ENCODE results near the gene DBF4. TPM values are rescaled to one million over a fixed set of nuclear protein-coding genes. Genes with fewer than 3 reads are reported as not detected.

DBF4 gene
- polyA plus RNA-seq, 1 of the 3 experiments (the other 2 are of a cell fraction): 7.6 TPM

GRCh38 chr7:87933953-87934698, 57.8 kb downstream of the DBF4 start, which contains the start of gene ADAM22 (continued):
- TF ChIP-seq SIN3A (IDR thresholded peaks at IDR 0.05; ENCODE audit: borderline replicate concordance, low read depth, low read length) (peak; percentile 80; the same call in 1 of the 2 replicates), GATA2 (CRISPR knock-in tag; IDR thresholded peaks at IDR 0.05) (no peak), MXI1 (IDR thresholded peaks at IDR 0.05; ENCODE audit: low read depth, low read length) (peak; percentile 88), RCOR1 (IDR thresholded peaks at IDR 0.05; ENCODE audit: low read length) (peak; percentile 68), ELF1 (IDR thresholded peaks at IDR 0.05) (peak; percentile 31; the same call in 1 of the 2 replicates), NFIC (IDR thresholded peaks at IDR 0.05; ENCODE audit: borderline replicate concordance) (peak; percentile 48; the same call in 1 of the 2 replicates), GABPA (IDR thresholded peaks at IDR 0.05; ENCODE audit: low read depth) (peak; percentile 34; the same call in 1 of the 2 replicates), POLR2AphosphoS5 (IDR thresholded peaks at IDR 0.05; ENCODE audit: low read depth, low read length) (peak; percentile 71; the same call in 1 of the 2 replicates), RFX5 (IDR thresholded peaks at IDR 0.05; ENCODE audit: low read length) (no peak; the same call in 1 of the 2 replicates), JUND (IDR thresholded peaks at IDR 0.05) (no peak), TAF1 (IDR thresholded peaks at IDR 0.05; ENCODE audit: borderline replicate concordance, low read depth, low read length) (peak; percentile 85), RXRA (IDR thresholded peaks at IDR 0.05; ENCODE audit: borderline replicate concordance, low read depth) (no peak), NRF1 (IDR thresholded peaks at IDR 0.05; ENCODE audit: low read depth, low read length) (peak; percentile 78)
- TF ChIP-seq, protein P1, sequence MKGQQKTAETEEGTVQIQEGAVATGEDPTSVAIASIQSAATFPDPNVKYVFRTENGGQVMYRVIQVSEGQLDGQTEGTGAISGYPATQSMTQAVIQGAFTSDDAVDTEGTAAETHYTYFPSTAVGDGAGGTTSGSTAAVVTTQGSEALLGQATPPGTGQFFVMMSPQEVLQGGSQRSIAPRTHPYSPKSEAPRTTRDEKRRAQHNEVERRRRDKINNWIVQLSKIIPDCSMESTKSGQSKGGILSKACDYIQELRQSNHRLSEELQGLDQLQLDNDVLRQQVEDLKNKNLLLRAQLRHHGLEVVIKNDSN (IDR thresholded peaks at IDR 0.05; ENCODE audit: borderline replicate concordance, low read depth): peak; percentile 57; the same call in 1 of the 2 replicates

GRCh38 chr7:87934699-87935383, 58.5 kb downstream of the DBF4 start:
- WGBS (ENCODE audit: low lambda C conversion rate): 4% methylated on average over 29 of the region's 47 CpGs
- POLR2A ChIA-PET: interaction anchor here (0.7 to 2.0 kb wide), 6 partner anchors 10 to 177 kb away, joined by 3 to 14 read pairs (median 6); partner anchors contain the start of genes DBF4 and SLC25A40
- H3K36me3 ChIP-seq (replicated peaks in 1 of 2; ENCODE audit: control insufficient read depth in 1 of 2, insufficient read depth in 2 of 2, low read length in 1 of 2): peaks cover 0 to 3% of the 10 kb centered on the region in 2 experiments
- no peaks in the 10 kb centered on the region for H3K9me3 ChIP-seq
- CTCF ChIA-PET: interaction anchor here (0.7 to 3.7 kb wide), 14 partner anchors 9 to 463 kb away, joined by 3 to 23 read pairs (median 4); no protein-coding TSS in a partner anchor
- H3F3A ChIP-seq (replicated peaks; ENCODE audit: insufficient read depth): no peaks in the 10 kb centered on the region
- H3K9ac ChIP-seq: peak overlapping the region; percentile 29; the same call in 1 of the 2 replicates
- peak overlapping the region in 1 of 2 experiments; percentile 91; a peak in 2 of 4 replicates for H3K27ac ChIP-seq (ENCODE audit: low read depth in 2 of 2, low read length in 1 of 2)
- peak overlapping the region; percentile 95 for H2AFZ ChIP-seq (ENCODE audit: low read depth)
- H3K4me1 ChIP-seq (ENCODE audit: control insufficient read depth in 1 of 2, insufficient read depth in 2 of 2, low read depth in 1 of 2, low read length in 1 of 2): peaks cover 0 to 12% of the 10 kb centered on the region in 2 experiments; a peak in 2 of 4 replicates
- H3K27me3 ChIP-seq (ENCODE audit: insufficient read depth): no peaks in the 10 kb centered on the region
- H3K4me2 ChIP-seq: peak overlapping the region; percentile 95
- H4K20me1 ChIP-seq (ENCODE audit: insufficient read depth): no peaks in the 10 kb centered on the region
- H3K79me2 ChIP-seq (ENCODE audit: insufficient read depth): no peaks in the 10 kb centered on the region
- H3K9me2 ChIP-seq: no peaks in the 10 kb centered on the region
- peak; percentile 81 for DNase-seq
- peak overlapping the region; percentile 74 to 75 for H3K4me3 ChIP-seq (ENCODE audit: low read depth in 2 of 2, low read length in 1 of 2)
- TF ChIP-seq FOXM1 (IDR thresholded peaks at IDR 0.05; ENCODE audit: low read depth) (0 out of 2 replicates have a peak, but pooled peaks have one; percentile 12), MAX (IDR thresholded peaks at IDR 0.05; ENCODE audit: low read depth) (peak; percentile 96), IRF3 (IDR thresholded peaks at IDR 0.05; ENCODE audit: low read depth, low read length) (no peak), RCOR1 (IDR thresholded peaks at IDR 0.05; ENCODE audit: low read length) (0 out of 2 replicates have a peak, but pooled peaks have one; percentile 12), EZH2phosphoT487 (IDR thresholded peaks at IDR 0.05; ENCODE audit: borderline replicate concordance, low read depth) (no peak), NFIC (IDR thresholded peaks at IDR 0.05; ENCODE audit: borderline replicate concordance) (no peak), CHD2 (IDR thresholded peaks at IDR 0.05; ENCODE audit: low read length, partially characterized antibody) (peak; percentile 22)
